ENCODE measurements around the gene XPO5. TPM values are rescaled to one million over a fixed set of nuclear protein-coding genes. Genes with fewer than 3 reads are reported as not detected.

XPO5 gene
- total RNA-seq, 2 donors from 2014 or later: 16.8 to 20.5 TPM

DNA sequence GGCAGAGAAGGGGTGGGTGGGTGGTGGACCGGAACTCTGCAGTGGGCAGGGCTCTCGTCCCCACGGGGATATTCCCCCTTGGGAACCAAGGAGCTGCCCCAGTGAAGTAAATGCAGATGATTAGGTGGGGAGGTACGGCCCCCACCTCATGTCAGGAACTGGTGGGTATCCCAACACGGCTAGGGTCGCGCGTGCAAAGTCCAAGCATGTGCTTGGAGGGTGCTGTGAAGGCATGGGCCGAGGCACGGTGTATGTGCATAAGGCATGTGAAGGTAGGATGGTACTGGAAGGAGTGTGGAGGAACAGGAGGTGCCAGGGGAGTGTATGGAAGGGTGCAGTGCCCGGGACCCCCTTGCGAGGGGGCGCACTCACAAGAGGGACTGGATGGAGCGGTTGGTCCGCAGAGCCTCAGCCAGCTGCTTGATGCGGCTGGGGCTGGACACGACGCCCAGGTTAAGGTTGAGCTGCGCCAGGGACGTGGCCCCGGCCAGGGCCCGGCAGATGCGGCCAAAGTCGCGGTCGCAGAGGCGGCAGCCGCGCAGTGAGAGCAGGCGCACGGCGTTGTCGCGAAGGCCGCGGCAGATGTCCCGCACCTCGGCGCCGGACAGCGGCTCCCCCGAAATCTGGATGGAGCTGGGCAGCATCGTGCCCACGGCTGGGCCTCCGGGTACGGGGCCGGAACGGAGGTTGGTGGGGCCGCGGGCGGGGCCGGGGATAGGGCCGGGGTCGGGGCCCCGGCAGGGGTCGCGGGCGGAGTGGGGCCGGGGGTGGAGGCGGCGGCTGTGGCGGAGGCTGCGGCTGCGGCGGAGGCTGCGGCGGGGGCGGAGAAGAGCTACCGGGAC is 66.5 kb downstream of the XPO5 start:
- Histone ChIP-seq H3K9me3 (no peaks in the 10 kb centered on the region), H3K4me3 (peak overlapping the region in 1 of 2 donors; percentile 64), H3K27ac (peak overlapping the region in 3 of 4 donors; percentile 50 to 71 (median 65)), H3K4me1 (peaks cover 27% of the 10 kb centered on the region), H3K27me3 (no peaks in the 10 kb centered on the region), H3K36me3 (replicated peaks in 1 of 2; ENCODE audit: insufficient read depth in 1 of 2, low read depth in 2 of 2) (peaks cover under 1 to 24% of the 10 kb centered on the region in 2 donors)
- TF ChIP-seq, protein P1, sequence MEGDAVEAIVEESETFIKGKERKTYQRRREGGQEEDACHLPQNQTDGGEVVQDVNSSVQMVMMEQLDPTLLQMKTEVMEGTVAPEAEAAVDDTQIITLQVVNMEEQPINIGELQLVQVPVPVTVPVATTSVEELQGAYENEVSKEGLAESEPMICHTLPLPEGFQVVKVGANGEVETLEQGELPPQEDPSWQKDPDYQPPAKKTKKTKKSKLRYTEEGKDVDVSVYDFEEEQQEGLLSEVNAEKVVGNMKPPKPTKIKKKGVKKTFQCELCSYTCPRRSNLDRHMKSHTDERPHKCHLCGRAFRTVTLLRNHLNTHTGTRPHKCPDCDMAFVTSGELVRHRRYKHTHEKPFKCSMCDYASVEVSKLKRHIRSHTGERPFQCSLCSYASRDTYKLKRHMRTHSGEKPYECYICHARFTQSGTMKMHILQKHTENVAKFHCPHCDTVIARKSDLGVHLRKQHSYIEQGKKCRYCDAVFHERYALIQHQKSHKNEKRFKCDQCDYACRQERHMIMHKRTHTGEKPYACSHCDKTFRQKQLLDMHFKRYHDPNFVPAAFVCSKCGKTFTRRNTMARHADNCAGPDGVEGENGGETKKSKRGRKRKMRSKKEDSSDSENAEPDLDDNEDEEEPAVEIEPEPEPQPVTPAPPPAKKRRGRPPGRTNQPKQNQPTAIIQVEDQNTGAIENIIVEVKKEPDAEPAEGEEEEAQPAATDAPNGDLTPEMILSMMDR (IDR thresholded peaks at IDR 0.05): no peak
- TF ChIP-seq POLR2A (IDR thresholded peaks at IDR 0.05): no peak
- peak; percentile 3 for ATAC-seq
- intact Hi-C loops (cut with DNase I): loop anchor here (5.0 to 10.0 kb wide), 2 partner anchors 57 to 255 kb away; no protein-coding TSS in a partner anchor
- 11 to 19% methylated on average over 26 to 55 of the region's 69 CpGs for WGBS, 2 donors
- no peak for DNase-seq

DNA sequence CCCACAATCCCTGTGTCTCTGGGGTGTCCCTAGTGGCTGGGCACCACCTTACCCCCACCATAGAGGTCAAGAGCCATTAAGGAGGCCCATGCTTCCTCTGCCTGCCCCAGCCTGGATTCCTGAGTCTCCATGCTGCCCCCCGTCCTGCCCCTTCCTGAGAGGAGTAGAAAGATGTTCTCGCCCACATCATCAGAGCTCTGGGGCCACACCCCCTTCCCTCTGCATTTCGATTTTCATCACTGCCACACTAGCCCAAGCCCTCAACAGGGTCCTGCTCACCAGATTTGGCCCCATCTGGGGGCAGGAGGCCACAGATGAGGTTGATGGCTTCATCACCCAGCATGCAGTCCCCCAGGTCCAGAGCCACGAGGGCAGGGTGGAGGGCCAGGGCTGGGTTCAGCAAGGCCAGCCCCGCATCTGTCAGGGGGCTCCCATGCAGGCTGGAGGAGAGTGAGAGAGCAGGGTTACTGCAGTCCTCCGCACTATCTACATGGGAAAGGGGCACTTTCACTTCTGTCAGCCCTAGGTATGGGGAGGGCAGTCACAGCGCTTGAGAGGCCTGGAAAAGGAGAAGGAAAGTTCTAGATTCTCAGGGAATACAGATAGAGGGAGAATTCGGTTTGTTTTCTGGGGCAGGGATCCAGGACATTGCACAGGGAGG is 67.2 kb downstream of the XPO5 start:
- peaks cover 23% of the 10 kb centered on the region for H3K4me1 ChIP-seq
- H3K9me3 ChIP-seq: no peaks in the 10 kb centered on the region
- H3K27me3 ChIP-seq: no peaks in the 10 kb centered on the region
- no peak overlapping the region for H3K27ac ChIP-seq
- peaks cover 0 to 25% of the 10 kb centered on the region in 2 donors for H3K36me3 ChIP-seq (replicated peaks in 1 of 2; ENCODE audit: insufficient read depth in 1 of 2, low read depth in 2 of 2)
- no peak for DNase-seq
- ATAC-seq: no peak
- WGBS, 2 donors: 72 to 73% methylated on average over 6 to 8 of the region's 8 CpGs
- intact Hi-C loops (cut with DNase I): loop anchor here (5.0 to 10.0 kb wide), 2 partner anchors 56 to 254 kb away; no protein-coding TSS in a partner anchor
- H3K4me3 ChIP-seq: no peak overlapping the region
- no peak for TF ChIP-seq POLR2A (IDR thresholded peaks at IDR 0.05)
- TF ChIP-seq, protein P1 (IDR thresholded peaks at IDR 0.05): no peak

DNA sequence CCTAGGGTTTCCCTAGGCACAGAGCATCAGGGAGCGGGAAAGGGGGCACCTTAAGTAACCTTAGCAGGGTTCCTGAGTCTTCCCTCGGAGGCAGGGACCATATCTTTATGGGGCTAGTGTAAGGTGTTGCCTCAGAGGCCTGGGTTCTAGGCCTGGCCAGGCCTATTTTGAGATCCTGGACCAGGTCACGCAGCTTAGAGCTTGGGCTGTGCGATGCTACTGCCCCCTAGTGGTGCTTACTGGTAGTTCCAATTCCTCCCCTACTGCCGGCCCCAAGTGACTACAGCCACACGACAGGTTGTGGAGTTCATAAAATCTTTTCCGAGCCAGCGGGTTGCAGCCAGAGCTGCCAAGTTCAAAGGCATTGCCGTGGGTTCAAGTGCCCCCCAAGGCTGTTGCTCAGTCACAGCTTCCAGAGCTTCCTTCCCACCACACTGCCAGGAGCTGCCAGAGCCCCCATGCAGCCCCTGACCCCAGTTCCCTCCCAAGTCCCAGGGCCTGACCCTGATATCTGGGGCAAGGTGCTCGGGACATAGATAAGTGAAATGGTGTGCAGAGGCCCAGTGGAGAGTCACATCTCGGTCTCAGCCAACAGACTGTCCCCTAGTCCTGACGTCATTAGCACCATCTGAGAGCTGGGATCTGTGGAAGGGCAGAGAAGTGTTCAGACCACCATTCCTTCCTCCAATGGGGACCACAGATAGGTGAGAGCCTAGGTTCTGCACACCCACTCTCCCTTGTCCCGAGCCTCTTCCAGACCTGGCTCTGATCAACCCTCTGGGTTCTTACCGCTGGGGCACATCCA is 69.0 kb downstream of the XPO5 start:
- Histone ChIP-seq H3K27ac (no peak overlapping the region), H3K4me1 (peaks cover 23% of the 10 kb centered on the region), H3K27me3 (no peaks in the 10 kb centered on the region), H3K9me3 (no peaks in the 10 kb centered on the region), H3K36me3 (replicated peaks in 1 of 2; ENCODE audit: insufficient read depth in 1 of 2, low read depth in 2 of 2) (peaks cover 0 to 21% of the 10 kb centered on the region in 2 donors), H3K4me3 (no peak overlapping the region)
- intact Hi-C loops (cut with DNase I): loop anchor here (5.0 to 10.0 kb wide), 2 partner anchors 55 to 252 kb away; no protein-coding TSS in a partner anchor
- WGBS, 2 donors: 22% methylated on average over 14 of the region's 14 CpGs
- TF ChIP-seq, protein P1 (IDR thresholded peaks at IDR 0.05): peak; percentile 93 to 97 (median 94)
- TF ChIP-seq POLR2A (IDR thresholded peaks at IDR 0.05): no peak
- ATAC-seq (peak; percentile 66), DNase-seq (peak; percentile 80 to 86 (median 82))

DNA sequence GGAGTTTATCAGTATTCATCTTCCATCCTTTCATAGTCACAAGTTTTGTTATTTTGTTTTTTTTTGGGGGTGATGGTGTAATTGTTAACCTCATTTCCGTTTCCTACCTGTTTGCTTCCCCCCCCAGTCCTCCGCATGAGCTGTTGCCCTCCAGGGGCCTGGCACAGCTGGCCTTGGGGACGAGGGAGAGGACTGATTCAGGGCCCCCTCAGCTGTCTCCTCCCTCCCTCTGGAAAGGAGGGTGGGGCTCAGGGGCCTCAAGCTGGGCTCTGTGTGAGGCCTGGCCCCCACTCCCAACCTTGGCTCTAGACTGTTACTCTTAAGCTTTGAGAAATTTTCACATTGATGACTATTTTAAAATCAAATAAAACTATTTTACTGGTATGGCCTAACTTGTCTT is 69.7 kb downstream of the XPO5 start:
- no peak overlapping the region for H3K27ac ChIP-seq
- no peaks in the 10 kb centered on the region for H3K27me3 ChIP-seq
- H3K4me3 ChIP-seq: no peak overlapping the region
- H3K9me3 ChIP-seq: no peaks in the 10 kb centered on the region
- intact Hi-C loops (cut with DNase I): loop anchor here (5.0 to 10.0 kb wide), 2 partner anchors 54 to 251 kb away; no protein-coding TSS in a partner anchor
- H3K4me1 ChIP-seq: peaks cover 23% of the 10 kb centered on the region
- no peak for TF ChIP-seq POLR2A (IDR thresholded peaks at IDR 0.05)
- TF ChIP-seq, protein P1 (IDR thresholded peaks at IDR 0.05): no peak
- H3K36me3 ChIP-seq (replicated peaks in 1 of 2; ENCODE audit: insufficient read depth in 1 of 2, low read depth in 2 of 2): peaks cover 0 to 18% of the 10 kb centered on the region in 2 donors
- DNase-seq (no peak), ATAC-seq (no peak)
- WGBS, 2 donors: 79 to 81% methylated on average over 2 to 3 of the region's 3 CpGs
